Measurements from ENCODE around the gene CACNA1S.

Gene CACNA1S

DNA sequence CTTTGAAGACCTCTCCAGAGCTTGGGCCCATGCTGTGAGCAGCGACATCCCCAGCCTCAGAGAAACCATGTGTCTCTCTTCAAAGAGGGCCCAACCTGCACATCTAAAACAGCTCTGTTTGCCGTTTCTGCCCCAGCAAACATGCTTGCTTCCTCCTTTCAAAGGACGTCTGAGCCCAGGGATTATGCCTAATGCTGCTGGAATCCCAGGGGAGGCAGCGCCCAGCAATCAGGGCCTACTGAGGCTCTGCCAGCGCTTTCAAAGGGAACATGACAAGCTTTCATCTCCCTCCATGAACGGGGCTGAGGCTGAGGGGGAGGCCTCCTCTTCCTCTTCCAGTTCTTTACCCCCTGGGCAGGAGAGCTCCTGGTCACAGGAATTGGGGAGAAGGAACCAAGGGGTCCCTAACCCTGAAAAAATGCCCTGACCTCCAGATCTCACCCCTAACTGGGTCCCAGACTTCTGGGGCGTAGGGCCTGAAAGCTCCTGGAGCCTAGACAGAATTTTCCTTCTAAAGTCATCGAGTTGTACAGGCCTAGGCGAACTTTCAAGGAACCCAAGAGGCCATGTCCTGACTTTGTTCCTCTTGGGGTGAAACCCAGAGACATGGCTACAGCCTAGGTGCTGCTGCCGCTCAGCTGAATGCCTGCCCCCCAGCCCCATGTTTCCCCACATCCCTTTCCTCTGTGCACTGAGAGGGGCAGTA, 28.2 kb upstream of the CACNA1S start:
- DNase-seq (ENCODE audit: low read depth) = no peak

DNA sequence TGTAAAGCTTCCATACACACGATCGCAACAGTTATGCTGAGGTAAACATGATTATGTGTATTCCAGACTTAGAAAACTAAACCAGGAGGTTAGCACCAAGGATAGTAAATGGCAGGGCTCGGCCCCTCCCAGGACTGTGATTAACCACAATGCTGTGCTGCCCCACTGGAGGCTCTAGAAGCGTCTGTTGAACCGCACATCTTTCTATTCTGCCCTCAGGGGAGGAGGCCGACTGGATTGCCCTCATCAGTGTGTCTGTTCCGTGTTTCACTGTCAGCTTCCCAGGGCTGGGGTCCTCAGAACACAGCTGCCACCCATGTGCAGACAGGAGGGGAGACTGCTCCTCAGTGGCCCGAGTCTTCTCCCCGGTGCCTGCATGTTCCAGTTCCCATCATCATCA, 27.5 kb upstream of the CACNA1S start:
- no peak for DNase-seq (ENCODE audit: low read depth)

DNA sequence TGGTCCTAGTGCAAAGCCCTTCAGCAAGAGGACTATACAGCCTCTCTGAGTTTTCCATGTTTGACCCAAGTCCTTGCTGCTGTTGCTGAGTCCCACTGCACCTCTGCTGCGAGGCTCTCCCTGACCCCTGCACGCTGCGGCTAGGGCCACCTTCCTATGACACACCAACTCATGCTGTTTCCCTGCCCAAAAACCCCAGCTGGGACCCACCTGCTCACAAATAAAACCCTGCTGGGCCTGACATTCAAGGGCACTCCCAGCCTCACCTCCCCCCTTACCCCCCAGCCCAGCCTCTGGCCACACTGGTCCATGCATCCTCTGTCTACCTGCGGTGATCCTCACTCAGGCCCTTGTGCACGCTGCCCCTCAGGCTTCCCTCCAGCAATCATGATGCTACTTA, 27.1 kb upstream of the CACNA1S start:
- no peak for DNase-seq (ENCODE audit: low read depth)

DNA sequence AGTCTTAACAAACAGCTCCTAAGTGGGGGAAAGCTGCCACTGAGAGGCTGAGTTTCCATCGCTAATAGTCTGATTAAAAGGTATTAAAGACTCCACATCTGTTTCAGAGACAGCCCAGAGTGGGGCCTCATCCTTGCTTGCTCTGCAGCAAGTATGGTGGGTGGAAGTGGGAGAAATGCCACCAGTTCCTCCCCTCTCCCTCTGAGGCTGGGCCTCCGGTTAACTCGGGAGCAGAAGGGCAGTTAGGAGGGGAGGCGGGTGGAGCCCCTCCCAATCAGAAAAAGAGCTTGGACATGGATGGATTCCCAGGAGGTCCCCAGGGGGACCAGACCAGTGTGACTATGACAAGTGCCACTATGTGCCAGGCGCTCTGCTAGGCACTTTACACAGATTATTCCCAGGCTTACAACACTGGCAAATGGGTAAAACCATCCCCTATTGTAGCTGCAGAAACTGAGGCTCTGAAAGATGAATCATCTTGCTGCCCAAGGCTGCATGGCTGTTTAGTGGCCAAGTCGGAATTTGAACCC, 26.1 kb upstream of the CACNA1S start:
- no peak for DNase-seq (ENCODE audit: low read depth)

DNA sequence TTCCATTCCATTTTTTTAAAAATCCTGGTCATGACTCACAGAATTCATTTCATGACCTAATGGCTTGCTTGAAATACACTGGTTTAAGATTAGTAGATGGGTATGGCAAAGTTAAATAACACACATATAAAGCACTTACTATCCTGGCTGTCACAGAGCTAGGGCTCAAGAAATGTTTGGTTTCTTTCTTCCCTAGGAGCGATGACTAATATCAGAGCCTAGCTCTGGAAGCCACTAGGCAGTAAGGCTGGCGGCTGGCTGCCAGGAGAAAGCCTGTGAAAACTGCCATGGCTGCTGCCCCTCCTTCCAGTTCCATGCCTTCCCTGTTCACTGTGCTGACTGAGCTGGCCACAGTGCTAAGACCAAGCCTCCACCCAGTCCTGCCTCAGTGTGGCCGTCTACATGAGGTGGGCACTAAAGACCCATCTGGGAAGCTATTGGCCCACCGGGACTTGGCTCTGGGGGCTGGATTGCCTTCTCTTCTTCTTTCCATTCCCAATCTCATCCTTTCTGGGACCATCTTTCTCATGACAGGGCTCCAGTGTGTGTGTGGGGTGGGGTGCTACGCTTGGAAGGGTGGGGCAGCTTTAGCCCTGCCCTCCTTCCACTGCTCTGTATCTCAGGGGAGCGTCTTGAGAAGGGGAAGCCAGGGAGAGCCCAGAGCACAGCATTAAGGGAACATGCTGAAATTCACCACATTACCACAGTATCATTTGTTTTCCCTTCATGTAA, 25.5 kb upstream of the CACNA1S start:
- DNase-seq (ENCODE audit: low read depth) = no peak

DNA sequence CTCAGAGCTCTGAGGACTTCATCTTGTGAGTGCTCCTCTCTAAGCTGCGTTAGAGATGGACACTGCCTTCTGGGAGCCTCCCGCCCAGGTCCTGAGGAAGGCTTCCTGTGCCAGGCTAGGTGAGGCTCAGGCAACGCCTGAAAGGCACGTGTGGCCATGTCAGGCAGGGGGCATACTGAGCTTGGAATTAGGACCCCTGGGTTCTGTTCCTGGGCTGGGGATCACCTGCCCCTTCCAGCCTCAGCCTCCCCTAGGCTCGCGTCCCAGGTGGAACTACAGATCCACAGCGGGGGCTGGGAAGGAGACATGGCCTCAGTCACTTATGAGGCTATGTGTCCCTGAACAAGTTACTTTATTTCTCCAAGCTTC, 24.8 kb upstream of the CACNA1S start:
- DNase-seq (ENCODE audit: low read depth) = no peak

DNA sequence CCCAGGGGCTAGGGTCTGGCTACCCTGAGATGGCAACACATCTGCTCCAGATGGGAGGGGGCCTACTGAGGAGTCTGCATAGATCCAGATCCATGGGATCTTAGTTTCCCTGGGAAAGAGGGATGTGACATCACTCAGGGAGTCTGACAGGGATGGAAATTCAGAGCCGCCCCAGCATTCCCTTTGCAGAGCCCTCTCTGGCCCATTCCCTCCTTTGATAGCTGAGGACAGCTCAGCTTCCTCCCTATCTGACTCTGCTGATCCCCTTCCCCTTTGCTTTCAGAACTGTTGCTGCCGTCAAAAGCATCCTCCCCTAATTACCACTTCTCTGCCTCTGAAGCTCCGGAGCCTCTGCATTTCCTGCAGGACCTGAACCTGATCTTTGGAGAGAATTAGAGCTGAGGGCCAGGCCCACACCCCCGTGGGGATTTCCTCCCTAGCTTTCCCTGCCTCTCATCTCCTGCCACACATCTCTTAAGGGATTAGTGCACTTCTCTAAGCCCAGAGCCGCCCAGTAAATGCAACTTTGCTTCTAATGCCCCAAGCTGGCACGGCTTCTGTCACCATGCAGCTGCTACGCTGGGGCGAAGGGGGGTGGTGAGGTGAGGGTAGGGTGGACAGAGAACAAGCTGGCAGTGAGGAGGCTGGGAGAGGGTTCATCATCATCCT, 24.3 kb upstream of the CACNA1S start:
- DNase-seq (ENCODE audit: low read depth) = no peak

DNA sequence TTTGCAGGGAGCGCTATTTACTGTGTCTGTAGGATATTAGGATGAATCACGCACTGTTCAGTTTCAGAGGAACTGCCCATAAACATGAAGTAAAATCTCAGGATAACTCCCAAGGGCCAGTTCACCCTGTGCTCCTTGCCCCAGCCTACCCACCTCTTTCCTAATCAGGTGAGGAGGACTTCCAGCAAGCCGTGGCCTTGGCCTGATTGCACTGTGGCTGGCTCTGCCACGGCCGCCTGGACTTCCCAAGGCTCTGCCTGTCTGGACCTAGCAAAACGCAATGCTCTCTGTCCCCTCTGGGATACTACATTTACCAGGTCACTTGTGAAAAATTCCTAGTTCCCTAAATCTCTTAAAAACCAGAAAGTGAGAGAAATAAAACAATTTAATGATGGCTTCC, 22.2 kb upstream of the CACNA1S start:
- no peak for DNase-seq (ENCODE audit: low read depth)

DNA sequence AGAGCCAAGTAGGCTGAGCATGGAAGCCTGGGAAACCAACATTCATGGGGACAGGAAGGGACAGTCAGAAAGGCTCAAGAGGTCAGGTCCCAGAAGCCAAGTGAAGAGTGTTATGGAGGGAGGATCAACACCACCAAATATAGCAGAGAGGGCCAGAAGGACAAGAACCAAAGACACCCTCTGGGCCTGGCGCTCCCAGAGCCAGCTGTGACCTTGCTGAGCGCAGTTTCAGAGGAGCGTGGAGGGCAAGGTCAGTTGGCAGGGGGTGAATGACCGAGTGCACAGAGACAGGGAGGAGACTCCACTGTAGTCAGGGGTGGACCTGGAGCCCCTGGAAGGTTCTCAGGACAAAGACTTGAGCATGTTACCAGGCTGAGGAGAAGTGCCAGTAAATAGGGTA, 19.2 kb upstream of the CACNA1S start:
- no peak for DNase-seq (ENCODE audit: low read depth)

DNA sequence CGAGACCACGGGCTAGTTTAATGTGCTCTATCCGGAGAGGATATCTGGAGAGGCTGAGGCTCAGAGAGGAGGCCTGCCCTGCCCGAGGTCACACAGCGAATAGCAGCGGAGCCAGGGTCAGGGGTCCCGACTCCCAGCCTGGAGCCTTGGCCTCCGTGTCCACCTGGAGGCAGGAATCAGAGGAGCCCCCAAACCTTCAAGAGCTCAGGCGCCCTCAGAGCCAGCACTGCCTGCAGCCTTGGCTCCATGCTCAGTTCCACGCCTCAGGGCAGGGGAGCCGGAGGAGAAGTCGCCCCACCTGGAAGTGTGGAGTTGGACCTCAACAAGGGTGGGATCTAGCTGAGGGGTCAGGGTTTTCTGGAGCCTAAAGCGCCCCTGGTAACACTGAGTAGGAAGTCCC, 16.7 kb upstream of the CACNA1S start:
- no peak for DNase-seq (ENCODE audit: low read depth)

DNA sequence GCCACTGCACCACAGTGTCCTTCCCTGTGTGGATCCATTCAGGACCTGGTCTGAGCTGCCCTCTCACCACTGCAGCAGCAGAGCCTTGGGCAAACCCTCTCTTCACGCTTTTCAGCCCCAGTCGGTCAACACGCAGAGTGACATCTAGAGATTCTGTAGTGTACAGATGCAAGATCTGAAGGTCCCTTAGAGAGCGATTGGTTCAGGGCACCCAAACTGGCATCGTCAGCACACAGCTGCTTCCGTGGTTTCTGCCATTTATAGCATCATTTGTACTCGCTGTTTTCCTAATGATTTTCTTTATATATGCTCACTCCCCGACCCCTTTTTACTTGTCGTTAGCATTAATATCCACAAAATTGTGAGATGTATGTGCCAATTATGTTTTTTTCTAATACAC, 16.2 kb upstream of the CACNA1S start:
- no peak for DNase-seq (ENCODE audit: low read depth)

DNA sequence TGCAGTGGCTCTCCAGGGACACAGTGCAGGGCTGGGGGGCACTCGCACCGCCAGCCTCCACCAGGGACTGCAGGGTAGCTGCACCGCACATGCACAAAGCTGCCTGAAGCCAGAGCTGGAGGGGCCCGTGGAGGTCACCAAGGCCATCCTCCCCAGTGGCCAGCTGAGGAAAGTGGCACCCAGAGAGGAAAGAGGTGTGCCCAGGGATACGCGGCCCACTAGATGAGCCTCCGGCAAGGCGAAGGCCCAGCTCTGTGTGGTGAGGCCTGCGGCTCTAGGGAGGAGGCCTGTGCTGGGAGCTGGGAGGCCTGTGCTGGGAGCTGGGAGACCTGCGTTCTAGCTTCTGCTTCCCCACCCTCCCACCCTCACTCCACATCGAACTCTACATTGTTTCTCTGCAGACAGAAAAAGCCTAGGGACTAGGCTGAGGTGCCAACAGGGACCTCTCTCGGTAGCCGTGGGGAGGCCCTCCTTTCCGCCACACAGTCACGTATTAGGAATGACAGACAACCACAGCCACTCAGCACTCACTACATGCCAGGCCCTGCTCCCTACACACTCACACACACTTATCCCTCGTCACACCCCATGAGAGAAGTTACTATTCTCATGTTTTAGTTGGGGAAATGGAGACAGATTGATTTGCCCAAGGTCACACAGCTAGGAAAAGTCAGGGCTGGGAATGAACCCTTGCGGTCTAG, 15.7 kb upstream of the CACNA1S start:
- no peak for DNase-seq (ENCODE audit: low read depth)

DNA sequence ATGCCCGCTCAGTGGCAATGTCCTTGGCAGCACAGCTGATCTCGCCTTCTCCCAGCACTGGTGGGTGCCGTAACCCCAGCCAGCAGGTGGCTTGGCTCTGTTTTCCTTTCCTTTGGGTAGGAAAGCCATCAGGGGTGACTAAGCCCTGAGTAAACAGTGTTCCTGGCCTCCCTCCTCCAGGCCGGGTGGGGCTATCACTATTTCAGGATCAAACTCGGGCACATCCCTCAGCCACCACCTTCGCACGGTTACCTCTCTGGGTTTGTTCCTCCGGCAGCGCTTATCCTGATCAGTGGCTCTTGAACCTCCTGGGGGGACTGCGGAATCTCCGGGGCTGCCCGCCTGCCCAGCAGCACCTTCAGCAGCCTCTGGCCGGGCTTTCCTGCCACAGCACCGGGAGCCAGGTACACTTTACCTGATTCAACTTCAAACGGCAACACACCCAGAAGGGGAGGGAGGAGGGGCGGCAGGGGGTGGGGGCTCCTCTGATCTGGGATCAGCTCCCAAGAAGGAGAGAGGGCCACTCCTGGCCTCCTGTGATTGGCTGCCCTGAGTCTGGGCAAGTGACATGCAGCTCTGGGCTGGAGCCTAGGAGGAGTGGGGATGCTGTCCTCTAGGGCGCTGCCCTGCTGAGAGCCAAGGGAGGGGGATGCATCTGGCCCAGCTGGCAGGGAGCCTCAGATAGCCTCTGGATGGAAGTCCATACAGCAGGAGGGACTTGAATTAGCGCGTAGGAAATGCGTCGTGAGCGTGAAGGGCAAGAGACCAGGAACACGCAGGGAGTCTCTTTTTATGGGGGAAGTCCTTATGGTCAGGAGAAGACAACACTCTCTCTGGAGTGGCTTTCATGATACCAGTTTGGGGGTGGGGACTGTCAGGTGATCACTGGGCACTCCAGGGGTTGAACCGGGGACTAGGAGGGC, 14.9 kb upstream of the CACNA1S start, which contains the start of gene ASCL5:
TSS of gene ASCL5 (minus strand) at position 353 of the 923 bp plus-strand sequence. CDS start 11,812 bp downstream, outside the sequence.
- no peak for DNase-seq (ENCODE audit: low read depth)

DNA sequence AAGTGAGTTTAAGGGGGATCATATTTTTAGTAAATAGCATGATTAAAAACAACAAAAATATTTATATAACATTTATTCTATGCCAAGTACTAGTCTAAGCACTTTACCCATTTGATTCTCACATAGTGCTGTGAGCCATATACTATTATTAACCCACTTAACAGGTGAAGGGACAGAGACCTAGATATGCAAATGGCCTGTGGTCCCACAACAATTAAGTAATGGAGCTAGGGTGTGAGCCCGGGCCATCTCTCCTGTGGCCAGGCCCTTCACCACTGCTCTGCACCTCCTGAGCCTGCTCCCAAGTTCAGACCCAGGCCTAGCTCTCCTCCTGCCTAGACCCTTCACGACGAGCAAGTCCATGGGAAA, 14.2 kb upstream of the CACNA1S start:
- DNase-seq (ENCODE audit: low read depth) = no peak

DNA sequence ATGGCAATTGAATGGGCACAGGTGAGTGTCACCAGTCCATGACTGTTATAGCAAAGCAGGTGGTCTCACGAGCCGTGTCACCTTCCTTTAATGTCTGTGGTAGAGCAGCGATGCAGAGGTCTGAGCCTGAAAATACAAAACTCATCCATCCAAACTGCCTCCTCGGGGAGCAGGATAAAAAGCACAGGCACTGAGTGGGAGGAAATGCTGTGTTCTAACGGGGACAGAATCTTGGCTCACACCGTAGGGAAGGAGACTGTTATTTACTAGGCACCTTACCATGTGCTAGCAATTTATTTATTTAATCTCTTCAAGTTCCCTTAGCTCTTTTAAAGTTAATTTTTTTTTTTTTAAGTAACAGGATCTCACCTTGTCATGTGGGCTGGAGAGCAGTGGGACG, 13.6 kb upstream of the CACNA1S start:
- DNase-seq (ENCODE audit: low read depth) = no peak

DNA sequence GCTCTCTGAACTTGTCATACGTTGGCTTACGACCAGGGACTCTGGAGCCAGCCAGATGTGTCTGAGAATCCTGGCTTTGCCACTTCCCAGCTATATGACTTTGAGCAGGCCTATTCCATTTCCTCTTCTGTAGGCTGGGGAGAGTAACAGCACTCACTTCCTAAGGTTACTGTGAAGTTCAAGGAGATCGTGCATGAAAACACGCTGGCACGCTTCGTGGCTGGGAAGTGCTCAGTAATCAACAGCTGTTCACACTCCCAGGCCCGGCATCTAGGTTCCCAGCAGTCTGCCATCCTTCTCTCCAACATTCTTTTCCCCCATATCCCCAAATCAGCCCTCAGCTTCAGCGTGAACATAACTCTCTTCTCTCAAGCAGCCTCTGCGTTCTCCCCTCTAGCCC, 12.8 kb upstream of the CACNA1S start:
- no peak for DNase-seq (ENCODE audit: low read depth)

DNA sequence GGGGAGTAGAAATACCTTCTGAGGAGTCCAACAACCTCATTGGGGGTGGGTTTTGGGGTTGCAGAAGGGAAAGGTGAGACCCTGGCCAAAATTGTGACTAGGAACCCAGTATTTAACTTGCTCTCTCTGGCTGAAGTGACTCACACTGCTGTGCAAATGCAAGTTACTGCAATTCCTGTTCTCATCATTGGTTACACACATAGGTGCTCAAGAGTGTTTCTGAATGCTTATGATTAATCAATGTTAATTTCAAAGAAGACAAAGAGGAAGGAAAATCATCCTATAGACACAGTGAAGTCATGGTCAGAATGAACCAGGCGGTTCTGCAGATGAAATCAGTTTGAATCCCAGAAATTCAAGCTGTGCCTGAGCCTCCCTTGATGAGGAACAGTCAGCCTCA, 11.6 kb upstream of the CACNA1S start:
- no peak for DNase-seq (ENCODE audit: low read depth)

DNA sequence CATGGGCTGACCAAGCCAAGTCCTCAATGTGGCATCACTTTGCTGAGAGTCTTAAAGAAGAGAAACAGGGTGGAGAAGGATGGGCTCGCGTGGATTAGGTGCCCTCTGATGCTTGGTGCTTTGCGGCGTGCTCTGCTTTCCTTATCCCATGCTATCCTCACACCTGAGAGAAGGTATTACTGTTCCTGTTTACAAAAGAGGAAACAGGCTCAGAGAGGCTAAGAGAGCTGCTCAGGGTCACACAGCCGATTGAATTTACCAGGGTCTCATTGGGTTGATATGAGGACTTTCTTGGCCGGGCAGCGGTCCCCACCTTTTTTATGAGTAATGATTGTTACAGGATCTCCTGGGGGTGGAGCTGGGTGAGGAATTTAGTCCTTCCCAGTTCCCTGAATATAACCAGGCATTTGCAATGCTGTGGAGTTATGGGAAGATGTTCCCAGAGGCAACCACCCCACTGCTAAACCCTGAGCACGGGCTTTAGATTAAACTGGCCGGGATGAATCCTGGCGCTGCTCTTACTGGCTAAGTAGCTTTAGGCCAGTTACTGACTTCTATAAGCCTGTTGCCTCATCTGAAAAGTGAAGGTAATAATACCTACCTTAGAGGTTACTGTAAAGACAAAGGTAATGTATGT, 10.2 kb upstream of the CACNA1S start:
- no peak for DNase-seq (ENCODE audit: low read depth)

DNA sequence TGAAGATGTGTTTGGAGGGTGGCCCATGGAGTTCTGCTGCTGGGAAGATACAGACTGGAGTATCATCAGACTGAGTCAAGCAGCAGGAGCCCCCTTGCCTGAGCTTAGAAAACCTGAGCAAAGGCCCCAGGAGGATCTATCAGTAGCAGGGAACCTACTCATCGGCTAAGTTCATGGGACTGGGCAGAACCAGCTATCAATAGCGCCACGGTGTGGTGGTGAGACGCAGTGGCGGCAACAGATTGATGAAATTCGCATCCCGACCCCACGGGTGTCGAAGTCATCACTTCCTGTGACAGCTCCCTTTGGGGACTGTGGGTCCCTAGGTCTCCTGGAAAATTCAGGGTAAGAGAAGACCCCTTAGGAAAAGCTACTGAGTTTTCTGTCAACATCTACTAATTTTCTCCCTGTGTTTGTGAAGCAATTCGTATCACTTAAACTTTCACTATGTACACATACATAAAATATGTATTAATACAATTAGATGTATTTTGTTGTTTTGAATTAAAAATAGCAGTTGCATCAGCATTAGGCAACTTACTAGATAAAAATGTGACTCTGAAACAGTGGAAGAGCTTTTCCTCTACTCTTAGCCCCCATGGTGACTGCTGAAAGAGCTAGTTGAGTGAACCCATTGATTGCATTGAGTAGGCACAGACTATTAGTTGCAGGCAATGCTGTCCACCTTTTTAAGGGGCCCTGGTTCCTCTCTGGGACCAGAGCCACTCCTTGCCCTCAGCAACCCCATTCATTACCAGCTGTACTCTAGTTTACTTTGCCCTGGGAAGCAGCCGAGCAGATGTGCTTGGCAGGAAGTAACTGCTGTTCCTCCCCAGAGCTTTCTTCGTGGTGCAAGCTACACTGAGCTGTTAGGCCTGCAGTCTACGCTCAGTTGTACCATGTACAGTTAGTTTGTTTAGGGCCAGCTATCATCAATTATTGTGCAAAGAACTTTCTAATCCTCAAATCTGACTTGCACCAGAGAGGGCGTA, 7.3 kb upstream of the CACNA1S start:
- no peak for DNase-seq (ENCODE audit: low read depth)

DNA sequence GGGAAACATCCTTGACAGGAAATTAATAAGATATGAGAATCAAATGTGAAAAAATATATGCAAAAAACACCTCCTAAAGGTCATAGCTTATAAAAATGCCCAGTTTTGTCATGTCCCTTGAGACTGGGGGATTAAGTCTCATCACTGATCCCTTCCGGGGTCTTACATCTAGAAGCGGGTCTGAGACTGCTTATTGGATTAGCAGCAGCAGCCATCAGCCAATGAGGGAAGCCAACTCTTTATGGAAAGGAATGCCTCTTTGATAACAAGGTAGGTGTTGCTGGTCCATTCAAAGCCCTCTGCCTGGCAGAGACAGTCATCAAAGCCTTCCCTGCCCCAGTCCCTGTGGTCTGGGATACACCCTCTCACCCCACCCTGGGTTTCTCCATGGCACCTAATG, 3.9 kb upstream of the CACNA1S start:
- DNase-seq (ENCODE audit: low read depth) = no peak
